Measurements from ENCODE around the gene MBOAT7.

MBOAT7 gene

DNA sequence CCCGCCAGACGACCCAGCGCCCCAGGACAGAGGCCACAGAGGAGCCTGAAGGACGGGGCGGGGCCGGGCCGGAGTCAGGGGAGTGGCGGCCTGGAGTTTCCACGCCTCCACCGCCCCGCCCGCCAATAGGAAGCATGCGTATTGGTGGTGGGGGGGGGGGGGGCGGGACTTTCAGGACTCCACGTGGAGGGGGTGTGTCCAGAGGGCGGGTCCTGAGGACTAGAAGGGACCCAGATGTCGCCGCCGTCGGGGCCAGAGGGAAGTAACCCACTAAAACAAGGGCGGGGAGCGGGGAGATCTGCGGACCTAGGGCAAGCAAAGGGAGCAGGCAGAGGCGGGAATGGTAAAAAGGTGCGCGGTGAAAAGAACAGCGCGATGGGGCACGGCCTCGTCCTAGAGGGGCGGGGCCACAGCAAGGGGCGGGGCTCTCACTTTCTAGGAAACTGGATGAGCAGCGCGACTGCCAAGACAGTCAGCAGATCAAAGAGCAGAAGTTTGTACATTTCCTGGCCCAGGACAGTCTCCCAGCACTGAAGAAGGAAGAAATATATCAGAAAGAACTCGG, 27.1 kb downstream of the MBOAT7 start:
- peak; percentile 91 to 97 (median 94) for DNase-seq

DNA sequence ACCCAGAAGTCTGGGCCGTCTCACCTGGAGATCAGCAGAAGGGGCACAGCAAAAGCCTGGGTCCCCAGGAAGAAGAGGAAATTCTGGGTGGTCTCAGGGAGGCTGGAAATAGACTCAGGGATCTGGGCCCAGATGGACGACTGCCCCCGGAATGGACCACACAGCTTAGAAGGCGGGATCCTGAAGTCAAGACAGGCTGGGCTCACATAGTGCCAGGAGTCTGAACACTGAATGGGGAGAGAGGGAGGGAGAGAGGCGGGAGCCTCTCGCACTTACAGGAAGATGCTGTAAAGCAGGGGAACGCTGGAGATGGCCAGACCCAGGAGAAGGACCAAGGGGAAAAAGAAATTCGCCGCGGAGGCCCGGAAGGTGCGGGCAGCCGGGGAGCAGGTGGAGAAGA, 28.5 kb downstream of the MBOAT7 start:
- DNase-seq: no peak

DNA sequence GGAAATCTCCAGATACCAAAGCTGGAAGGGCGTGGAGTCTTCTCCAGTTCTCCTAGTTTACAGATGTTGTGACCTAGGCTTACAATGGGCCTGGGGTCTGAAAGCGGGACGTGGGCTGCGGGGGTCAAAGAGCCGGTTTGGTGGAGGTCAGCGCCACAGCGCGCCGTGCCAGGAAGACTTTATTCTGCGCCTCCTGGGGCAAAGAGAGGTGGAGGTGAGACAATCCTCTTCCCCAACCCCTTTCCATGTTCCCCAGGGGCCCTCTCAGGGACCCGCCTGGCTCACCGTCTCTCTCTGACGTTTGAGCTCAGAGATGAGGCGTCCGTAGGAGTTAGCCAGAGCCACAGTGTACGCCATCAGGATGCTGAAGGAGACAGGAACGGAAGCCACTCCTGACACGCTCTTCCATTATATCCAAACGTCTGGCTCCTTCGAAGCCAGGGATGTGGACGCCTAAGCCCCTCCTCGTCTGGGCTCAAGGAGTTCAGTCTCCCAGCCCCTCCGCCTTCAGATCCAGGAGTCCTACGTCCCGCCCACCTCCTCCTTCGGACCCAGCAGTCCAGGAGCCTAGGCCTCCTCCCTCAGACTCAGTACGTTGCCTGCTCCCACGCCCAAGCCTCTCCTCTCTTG, 29.1 kb downstream of the MBOAT7 start:
- peak in 3 of 4 experiments; percentile 29 to 39 (median 31) for DNase-seq

DNA sequence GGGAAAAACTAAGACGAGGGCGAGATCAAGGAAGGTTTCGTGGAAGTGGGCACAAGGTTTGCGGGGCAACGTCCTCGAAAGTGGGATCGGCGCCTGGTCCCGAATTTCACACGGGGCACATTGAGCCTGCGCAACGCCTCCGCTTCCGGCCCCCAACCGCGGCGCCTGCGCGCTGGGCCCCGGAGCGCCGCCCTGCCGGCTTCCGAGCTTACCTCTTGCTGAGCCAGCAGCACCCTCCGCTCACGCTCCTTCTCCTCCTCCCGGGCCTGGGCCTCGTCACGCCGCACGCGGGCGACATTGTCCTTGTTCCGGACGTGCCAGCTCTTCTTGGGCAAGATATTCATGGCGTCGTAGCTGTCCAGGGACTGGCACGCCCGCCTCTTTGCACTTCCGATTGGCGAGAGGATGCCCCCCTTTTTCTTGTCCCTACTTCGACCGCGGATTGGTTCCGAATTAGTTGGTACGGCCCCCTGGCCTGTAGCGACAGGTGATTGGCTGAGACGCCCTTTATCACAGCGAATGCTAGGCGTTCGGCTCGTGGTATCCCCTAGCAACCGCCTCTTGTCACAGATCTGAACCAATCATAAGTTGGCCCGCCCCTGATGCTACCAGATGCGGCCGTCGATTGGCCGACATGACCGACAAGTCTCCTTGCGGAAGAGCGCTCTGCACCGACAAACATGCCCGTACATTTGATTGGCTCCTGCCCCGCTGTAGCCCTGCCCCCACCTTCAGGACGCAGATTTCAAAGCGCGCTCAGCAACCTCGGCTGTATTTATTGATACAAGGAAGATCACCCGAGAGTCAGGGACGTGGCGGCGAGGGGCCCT, 29.8 kb downstream of the MBOAT7 start, which contains the start of gene LENG1:
LENG1 (minus strand) TSS at position 370 of the 830 bp plus-strand sequence; CDS start at position 344, 26 bp downstream.
- peak; percentile 100 for DNase-seq

DNA sequence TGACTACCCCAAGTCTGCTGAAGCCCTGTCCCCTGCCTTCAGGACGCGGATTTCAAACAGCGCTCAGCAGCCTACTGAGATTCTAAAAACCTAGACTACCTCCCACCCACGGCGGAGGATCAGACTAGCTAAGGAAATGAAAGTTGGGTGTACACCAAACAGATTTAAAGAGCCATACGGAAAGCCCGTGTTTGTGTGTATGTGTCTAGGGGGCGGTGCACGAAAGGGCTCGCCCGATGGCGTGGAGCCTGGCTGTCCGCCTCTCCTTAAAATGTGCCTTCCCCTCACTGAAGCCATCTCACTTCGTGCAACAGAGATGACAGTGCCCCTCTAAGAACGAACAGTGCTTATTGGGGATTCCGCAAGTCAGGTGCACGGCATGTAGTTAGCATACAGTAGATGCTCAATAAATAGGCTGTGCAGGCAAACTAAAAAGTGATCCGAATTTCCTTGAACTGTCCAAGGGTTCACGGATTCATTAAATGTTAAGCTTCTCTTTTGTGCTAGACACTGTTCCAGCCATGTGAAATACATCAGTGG, 30.5 kb downstream of the MBOAT7 start:
- DNase-seq: peak; percentile 21 to 60 (median 45)

DNA sequence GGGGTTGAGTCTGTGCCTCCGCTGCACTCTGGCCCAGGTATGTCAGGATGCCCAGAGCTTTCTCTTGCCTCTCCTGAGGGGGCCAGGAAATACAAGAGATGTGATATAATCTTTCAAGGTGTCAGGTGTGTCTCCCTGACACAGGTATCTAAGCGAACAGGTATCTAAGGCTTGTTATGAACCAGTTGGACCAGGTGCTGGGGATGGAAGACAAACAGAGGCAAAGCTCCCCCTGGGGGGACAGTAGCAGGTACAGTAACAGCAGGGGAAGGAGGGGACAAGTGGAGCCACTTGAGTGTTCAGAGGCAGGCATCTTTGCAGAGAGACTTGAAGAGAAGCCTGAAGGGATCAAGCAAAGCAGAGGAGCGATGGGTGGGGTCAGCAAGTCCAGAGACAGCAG, 32.4 kb downstream of the MBOAT7 start:
- no peak for DNase-seq

DNA sequence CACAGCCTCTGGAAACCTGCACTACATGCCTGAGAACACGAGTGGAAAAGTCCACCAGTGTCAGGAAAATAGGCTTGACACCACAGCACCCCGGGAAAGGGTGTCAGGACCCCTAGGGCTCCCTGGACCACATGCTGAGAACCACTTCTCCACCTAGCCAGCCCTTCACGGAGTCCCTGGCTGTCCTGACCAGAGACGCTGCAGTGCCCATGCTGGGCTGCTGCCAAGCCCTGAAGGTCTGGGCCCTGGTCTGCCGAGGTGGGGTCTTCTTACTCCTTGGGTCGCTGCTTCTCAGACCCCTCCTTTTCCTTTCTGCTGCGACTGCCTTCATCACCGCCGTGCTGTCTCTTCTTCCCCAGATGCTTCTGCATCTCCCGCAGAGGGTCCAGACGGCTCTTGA, 32.9 kb downstream of the MBOAT7 start:
- no peak for DNase-seq

DNA sequence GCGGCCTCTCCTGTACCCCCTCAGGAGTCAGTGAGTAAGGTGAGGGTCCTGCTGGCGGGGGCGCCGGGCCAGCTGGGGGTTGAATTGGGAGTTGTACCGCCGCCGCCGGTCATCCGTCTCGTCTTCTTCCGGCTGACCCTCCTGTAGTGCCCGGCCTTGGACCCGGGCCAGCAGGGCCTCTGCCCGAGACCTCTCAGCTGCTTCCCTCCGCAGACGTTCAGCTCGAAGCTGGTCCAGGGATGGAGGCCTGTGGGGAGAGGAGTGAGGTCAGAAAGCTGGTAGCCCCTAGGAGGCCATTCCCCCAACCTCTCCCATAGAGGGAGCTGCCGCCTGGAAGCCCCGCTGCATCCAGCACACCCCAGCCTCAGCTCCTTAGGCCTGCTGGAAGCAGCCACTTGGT, 33.7 kb downstream of the MBOAT7 start:
- DNase-seq: no peak

DNA sequence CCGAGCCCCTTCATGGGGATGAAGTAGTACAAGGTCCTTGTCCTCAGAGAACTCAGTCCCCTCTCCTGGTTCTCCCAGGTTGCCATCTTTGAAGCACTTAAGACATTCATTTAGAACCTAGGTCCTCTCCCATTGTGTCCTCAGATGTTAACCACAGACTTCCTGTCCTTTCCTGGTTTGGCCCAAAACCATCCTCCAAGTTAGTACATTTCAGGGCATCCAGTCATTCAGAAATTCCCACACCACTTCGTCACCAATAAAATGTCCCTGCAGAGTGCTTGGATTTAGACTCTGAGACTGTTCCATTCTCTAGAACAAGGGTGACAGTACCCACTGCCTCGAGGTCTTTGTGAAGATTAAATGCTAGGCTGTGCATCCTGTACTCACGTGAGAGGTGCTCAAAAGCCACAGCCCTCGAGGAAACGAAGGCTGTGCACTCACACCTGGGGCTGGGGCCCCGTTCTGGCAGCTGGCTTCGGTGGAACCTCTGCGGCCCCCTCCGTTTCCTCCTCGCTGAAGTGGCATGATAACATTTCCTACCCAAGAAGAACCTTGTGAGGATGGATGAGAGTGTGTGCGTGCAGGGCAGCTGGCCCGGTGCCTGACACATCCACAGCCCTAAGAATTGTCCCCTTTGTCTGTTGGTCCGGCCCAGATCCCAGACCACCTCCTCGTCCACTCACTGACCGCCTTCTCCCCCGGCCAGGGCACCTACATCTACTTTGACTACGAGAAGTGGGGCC, 34.6 kb downstream of the MBOAT7 start:
- DNase-seq: no peak

DNA sequence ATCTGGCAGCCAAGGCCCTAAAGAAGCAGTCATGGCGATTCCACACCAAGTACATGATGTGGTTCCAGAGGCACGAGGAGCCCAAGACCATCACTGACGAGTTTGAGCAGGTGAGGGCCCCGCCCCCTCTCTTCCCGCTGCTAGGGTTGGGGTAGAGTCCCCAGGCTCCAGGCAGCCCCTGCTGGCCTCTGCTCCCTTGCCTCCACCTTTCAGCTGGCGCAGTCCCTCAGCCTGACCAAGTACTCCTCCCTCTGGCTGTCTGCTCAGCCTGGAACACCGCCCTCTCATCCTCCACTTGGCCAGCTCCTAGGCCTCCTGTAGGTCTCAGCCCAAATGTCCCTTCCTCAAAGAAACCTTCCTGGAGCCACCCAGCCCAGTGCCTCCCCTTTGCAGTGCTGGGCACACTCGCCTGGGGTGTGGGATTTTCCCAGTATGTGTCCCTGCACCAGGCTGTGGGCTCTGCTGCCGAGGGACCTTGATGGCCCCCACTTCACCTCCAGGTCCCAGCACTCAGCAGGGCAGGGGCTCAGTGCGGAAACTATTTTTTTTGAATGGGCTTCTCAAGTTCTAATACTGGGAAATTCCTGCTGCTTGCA, 35.6 kb downstream of the MBOAT7 start:
- DNase-seq: no peak

DNA sequence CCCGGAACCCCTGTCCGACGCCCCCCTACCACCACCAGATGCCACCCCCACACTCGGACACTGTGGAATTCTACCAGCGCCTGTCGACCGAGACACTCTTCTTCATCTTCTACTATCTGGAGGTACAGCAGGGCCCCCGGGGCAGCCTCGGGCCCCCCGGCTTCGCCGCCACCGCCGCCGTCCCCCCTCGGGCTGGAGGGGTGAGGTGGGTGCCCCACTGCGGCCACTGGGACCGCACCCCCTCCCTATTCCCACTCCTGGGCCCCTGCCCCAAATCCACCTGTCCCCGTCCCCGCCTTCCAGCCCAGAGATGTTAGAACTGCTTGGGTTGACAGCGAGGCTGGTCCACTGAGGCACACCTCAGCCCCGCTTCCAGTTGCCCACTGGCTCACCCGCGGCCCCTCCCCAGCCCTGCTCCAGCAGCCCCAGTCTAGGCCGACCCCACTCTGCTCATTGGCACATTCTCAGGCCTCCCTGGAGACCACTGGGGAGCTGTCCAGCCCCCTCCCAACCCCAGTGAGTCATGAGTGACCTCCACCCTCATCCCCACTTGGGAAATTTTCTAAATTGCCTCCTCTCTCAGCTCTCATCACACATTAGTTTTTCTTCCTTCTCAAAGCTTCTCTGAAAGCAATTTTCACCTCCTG, 36.4 kb downstream of the MBOAT7 start:
- no peak for DNase-seq

DNA sequence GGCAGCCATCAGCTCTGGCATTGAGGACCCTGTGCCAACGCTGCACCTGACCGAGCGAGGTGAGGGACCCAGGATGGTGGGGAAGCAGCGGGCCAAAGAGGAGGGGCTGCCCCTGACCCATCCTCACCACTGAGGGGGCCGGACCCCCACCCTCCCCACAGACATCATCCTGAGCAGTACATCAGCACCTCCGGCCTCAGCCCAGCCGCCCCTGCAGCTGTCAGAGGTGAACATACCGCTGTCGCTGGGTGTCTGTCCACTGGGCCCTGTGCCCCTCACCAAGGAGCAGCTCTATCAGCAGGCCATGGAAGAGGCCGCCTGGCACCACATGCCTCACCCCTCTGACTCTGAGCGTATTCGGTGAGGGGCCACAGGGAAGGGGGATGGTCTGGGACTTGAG, 37.1 kb downstream of the MBOAT7 start:
- no peak for DNase-seq

DNA sequence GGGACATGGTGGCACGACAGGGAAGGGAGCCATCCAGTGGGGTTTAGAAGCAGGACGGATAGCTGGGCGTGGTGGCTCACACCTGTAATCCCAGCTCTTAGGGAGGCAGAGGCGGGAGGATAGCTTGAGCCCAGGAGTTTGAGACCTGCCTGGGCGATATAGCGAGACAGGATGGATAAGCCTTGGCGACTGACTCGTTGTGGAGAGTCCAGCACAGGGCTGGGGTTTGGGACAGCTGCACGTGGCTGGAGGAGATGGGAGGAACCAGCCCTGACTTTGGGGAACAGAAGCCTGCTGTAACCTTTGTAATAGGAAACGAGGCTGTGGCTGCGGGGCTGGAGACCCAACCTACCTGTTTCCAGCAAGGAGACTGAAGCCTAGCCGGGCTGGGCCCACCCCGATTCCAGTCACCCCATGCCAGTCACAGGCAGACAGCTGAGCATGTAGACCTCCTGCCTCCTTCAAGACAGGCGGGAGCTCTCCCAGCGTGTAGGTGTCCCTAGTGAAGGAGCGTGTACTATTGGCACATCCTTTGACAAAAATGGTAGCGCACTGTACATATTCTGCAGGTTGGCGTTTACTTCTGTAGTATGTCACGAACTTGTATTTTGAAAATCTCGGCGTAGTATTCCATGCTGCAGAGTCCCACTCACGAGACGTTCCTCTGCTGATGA, 37.9 kb downstream of the MBOAT7 start:
- DNase-seq: no peak

DNA sequence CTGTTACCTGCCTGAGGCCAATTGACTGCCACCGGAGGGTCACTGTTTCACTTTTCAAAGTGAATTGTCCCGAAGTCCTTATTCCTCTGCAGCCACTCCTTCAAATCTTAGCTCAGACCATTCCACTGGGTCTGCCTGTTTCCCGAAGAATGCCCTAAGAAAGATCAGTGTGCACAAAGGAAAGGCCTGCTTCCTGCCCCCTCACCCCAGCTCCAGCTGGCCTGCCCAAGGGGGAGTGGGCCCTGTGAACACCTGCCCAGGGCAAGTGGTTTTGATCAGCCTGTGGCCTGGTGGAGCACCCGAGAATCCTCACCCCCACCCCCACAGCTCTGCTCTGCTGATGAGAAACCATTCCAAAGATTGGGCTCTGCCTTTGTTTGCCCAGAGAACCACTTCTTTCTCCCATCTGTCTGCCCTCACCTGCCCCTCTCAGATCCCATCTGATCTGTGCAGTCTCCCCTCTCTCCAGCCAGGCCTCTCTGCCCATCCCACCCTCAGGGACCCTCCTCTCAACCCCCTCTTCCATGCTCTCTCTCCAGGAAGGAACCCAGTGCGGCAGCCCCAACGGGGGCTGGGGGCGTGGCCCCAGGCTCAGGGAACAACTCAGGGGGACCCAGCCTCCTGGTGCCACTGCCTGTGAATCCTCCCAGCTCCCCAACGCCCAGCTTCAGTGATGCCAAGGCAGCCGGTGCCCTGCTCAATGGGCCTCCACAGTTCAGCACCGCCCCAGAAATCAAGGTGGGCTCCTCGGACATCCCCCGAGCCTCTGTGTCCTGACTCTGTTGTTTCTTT, 40.2 kb downstream of the MBOAT7 start:
- DNase-seq: no peak

DNA sequence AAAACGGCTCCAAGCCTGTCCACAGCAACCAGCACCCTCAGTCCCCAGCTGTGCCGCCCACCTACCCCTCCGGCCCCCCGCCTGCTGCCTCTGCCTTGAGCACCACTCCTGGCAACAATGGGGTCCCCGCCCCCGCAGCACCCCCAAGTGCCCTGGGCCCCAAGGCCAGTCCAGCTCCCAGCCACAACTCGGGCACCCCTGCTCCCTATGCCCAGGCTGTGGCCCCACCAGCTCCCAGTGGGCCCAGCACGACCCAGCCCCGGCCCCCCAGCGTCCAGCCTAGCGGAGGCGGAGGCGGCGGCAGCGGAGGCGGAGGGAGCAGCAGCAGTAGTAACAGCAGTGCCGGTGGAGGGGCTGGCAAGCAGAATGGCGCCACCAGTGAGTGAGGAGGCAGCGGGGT, 41.2 kb downstream of the MBOAT7 start:
- DNase-seq: no peak

DNA sequence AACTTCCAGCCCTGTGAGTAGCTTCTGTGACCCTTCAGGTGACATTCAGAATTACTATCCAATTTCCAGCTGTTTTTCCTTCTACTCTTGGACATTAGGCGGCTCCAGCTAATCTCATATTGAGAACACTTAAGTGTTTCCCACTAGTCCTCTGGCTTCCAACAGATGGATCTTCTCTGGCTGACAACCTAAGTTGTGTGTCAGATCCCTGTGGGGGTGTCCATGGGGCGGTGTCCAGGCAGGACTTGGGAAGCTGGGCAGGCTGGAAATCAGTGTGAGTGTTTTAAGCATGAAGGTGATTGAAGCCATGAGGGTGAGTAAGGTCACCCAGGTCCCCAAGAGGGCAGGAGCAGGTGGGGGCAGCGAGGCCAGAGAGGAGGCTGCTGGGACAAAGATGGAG, 41.7 kb downstream of the MBOAT7 start:
- DNase-seq: no peak

DNA sequence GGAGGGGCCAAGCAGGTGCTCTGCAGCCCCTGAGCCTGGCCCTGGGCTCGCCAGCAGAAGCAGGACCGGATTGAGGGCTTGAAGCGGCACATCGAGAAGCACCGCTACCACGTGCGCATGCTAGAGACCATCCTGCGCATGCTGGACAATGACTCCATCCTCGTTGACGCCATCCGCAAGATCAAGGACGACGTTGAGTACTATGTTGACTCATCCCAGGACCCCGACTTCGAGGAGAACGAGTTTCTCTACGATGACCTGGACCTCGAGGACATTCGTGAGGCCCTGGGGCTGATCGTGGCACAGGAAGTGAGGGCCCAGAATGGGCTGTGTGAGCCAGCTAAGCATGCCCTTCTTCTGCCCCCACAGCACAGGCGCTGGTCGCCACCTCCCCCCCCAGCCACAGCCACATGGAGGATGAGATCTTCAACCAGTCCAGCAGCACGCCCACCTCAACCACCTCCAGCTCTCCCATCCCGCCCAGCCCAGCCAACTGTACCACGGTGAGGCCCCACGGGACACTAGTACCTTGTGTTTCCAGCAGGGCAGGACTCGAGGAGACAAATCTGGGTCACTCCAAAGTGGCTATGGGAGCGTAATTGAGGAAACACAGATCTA, 43.7 kb downstream of the MBOAT7 start:
- DNase-seq: no peak

DNA sequence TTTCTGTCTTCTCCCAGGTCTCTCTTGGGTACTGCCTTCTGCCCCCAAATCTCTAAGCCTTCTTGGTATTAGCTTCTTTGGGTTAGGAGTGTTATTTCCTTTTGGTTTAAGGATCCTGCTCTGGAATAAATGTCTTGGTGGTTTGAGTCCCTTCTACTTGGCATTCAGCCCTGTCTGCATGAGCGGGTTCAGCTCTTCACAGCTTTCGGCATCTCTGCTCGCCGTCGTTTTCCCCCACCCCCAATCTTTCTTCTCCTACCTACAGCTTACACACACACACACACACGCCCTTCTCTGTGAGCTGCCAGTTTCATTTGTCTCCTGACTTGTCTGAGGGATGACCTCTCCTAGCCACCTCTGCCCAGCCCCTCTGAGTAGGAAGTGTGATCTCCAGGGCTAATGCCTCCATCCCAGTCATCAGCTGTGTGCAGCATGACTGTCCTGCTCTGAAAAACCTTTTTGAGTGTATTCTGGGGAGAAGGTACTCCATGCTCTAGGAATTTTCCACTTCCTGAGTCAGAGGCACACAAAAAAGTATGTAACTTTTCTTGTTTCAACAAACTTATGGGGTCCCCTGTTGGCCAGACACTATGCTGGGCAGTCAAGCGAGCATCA, 47.1 kb downstream of the MBOAT7 start:
- no peak for DNase-seq

DNA sequence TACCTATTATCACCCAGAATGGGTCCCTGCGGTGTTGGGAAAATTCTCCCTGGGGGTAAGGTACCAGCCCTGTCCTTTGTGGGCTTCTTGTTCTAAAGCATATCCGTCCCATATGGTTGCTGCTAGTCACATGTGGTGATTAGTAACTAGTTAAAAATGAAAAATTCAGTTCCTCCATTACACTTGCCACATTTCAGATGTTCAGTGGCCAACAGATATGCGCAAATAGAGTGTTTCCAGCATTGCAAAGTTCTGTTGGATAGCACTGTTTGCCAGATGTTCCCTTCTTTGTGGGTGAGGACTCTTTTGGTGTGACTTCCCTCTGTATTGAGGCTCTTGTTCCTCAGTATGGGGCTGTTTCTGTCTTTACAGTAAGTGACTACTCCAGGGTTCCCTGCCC, 48.0 kb downstream of the MBOAT7 start:
- no peak for DNase-seq

All from suppressor macrophage (primary cell).